HCT116 (cell line): ENCODE results near the gene MESP2. TPM values are rescaled to one million over a fixed set of nuclear protein-coding genes. Genes with fewer than 3 reads are reported as not detected.

ENCODE experiments used
- ATAC-seq: fragments of 200-7000 bp; cut with Tn5 transposase; 2 replicates; pipeline ENCODE4 v1.9.1; 2020; ENCODE audit warnings: mild to moderate bottlenecking, moderate library complexity
- BruUV-seq: library from RNA; stranded (reverse); fragments of 400-500 nt; replicated peaks from 2 replicates; lab custom pipeline; 2021; lab: Mats Ljungman, UMichigan
- CTCF ChIA-PET: fragments of 300-600 bp; sonication (Branson Sonifier 250); formaldehyde crosslinking; loops from one replicate; lab custom pipeline; 2021; ENCODE audit warnings: antibody characterized with exemption; lab: Charles Lee
- POLR2A ChIA-PET: fragments of 300-600, 350-600 bp; sonication (Branson Sonifier 250); formaldehyde crosslinking; loops from one replicate; lab custom pipeline; 2021; ENCODE audit warnings: antibody characterized with exemption; lab: Charles Lee
- RAD21 ChIA-PET, 2 experiments: fragments of 300-600 bp; sonication (Branson Sonifier 250); formaldehyde crosslinking; loops; one replicate each; lab custom pipeline; 2023; ENCODE audit warnings: low total read pairs in 2 of 2; ENCODE audit not compliant: uncharacterized antibody in 2 of 2, unreplicated experiment in 2 of 2, low non-redundant PET in 1 of 2; lab: Charles Lee
- DNase-seq: peaks from one replicate; pipeline ENCODE4 v3.0.0-alpha.2; 2010; ENCODE audit warnings: low read depth, low spot score
- H2AFZ ChIP-seq: fragments of 200-600 bp; shearing (Covaris generic), sonication (generic); 2 replicates; pipeline ENCODE4 v1.6.1; 2017; ENCODE audit warnings: low read depth, mixed run types, mixed read lengths, antibody characterized with exemption, low read length; ENCODE audit not compliant: poor library complexity, severe bottlenecking
- H3K27ac ChIP-seq: 2 replicates; pipeline ENCODE4 v1.5.1; 2012; ENCODE audit warnings: low read depth, low read length
- H3K27me3 ChIP-seq: fragments of 200-600 bp; sonication (generic); 2 replicates; pipeline ENCODE4 v1.6.1; 2016; ENCODE audit warnings: mixed run types, low read length, mixed read lengths; ENCODE audit not compliant: insufficient read depth
- H3K36me3 ChIP-seq, 2 experiments: fragments of 200-500 bp in 1 of 2; fragments of 200-600 bp in 1 of 2; sonication (Bioruptor generic) in 1 of 2; sonication (generic) in 1 of 2; 2 replicates each; pipeline versions ENCODE4 v1.5.1 to v1.6.1; 2014 to 2016; ENCODE audit warnings: low read length in 2 of 2, inconsistent platforms in 1 of 2, mixed read lengths in 1 of 2, mixed run types in 1 of 2; ENCODE audit not compliant: insufficient read depth in 2 of 2, control insufficient read depth in 1 of 2
- H3K4me1 ChIP-seq, 2 experiments: fragments of 200-600 bp in 1 of 2; sonication (generic) in 1 of 2; 2 replicates each; pipeline versions ENCODE4 v1.5.1 to v1.6.1; 2012 to 2017; ENCODE audit warnings: low read length in 2 of 2, inconsistent platforms in 1 of 2, mild to moderate bottlenecking in 1 of 2, mixed read lengths in 1 of 2, mixed run types in 1 of 2, moderate library complexity in 1 of 2; ENCODE audit not compliant: insufficient read depth in 2 of 2, control insufficient read depth in 1 of 2
- H3K4me2 ChIP-seq: fragments of 200-600 bp; sonication (generic); 2 replicates; pipeline ENCODE4 v1.6.1; 2017; ENCODE audit warnings: mixed run types, low read length, mixed read lengths
- H3K4me3 ChIP-seq, 2 experiments: fragments of 200-600 bp in 1 of 2; sonication (generic) in 1 of 2; replicated peaks in 1 of 2; 2 replicates each; pipeline ENCODE4 v1.5.1; 2011 to 2016; ENCODE audit warnings: low read length in 2 of 2, control low read depth in 1 of 2, low read depth in 1 of 2, mild to moderate bottlenecking in 1 of 2, mixed read lengths in 1 of 2, mixed run types in 1 of 2
- H3K79me2 ChIP-seq: fragments of 200-600 bp; sonication (generic); 2 replicates; pipeline ENCODE4 v1.6.1; 2017; ENCODE audit warnings: mild to moderate bottlenecking, mixed run types, low read length, moderate library complexity, mixed read lengths; ENCODE audit not compliant: insufficient read depth
- H3K9ac ChIP-seq: fragments of 200-600 bp; sonication (generic); 2 replicates; pipeline ENCODE4 v1.6.1; 2016; ENCODE audit warnings: low read length, mixed read lengths
- H3K9me2 ChIP-seq: fragments of 200-600 bp; sonication (generic), shearing (Covaris generic); 2 replicates; pipeline ENCODE4 v1.6.1; 2017; ENCODE audit warnings: mixed run types, mild to moderate bottlenecking, moderate library complexity; ENCODE audit not compliant: insufficient read depth
- H3K9me3 ChIP-seq, 2 experiments: fragments of 200-500 bp in 1 of 2; fragments of 200-600 bp in 1 of 2; sonication (Bioruptor generic) in 1 of 2; sonication (generic) in 1 of 2; 2 replicates each; pipeline ENCODE4 v1.6.1; 2014 to 2017; ENCODE audit warnings: low read length in 2 of 2, mixed read lengths in 2 of 2, inconsistent platforms in 1 of 2, low read depth in 1 of 2, mild to moderate bottlenecking in 1 of 2, mixed run types in 1 of 2, moderate library complexity in 1 of 2; ENCODE audit not compliant: control insufficient read depth in 1 of 2, insufficient read depth in 1 of 2
- H4K20me1 ChIP-seq: fragments of 200-600 bp; sonication (generic), shearing (Covaris generic); 2 replicates; pipeline ENCODE4 v1.6.1; 2017; ENCODE audit warnings: mixed run types, mild to moderate bottlenecking, moderate library complexity; ENCODE audit not compliant: insufficient read depth
- JUND ChIP-seq: IDR thresholded peaks from 2 replicates; pipeline ENCODE4 v1.6.1; 2012
- POLR2AphosphoS5 ChIP-seq: IDR thresholded peaks from 2 replicates; pipeline ENCODE4 v1.6.1; 2011; ENCODE audit warnings: mild to moderate bottlenecking, low read depth, low read length, moderate library complexity
- YY1 ChIP-seq: IDR thresholded peaks from 2 replicates; pipeline ENCODE4 v1.6.1; 2011; ENCODE audit warnings: low read length, low read depth, moderate library complexity, mild to moderate bottlenecking; ENCODE audit not compliant: insufficient replicate concordance; ENCODE audit errors: extremely low read depth
- ZFX ChIP-seq: fragments of 450-650 bp; IDR thresholded peaks from 2 replicates; pipeline ENCODE4 v1.6.1; 2017
- ZNF274 ChIP-seq: fragments of 200-500 bp; sonication (Bioruptor generic); IDR thresholded peaks from 2 replicates; pipeline ENCODE4 v1.6.1; 2014; ENCODE audit warnings: mild to moderate bottlenecking, low read depth, low read length, inconsistent platforms
- intact Hi-C: fragments of 100-400 bp; cut with micrococcal nuclease; formaldehyde crosslinking; loops from 2 replicates; pipeline ENCODE4 v1.10.0; 2022
- total RNA-seq: library from RNA; stranded (reverse); gene quantifications from one replicate; pipeline ENCODE4 v1.2.1, GENCODE V29; 2021; ENCODE audit not compliant: unreplicated experiment
- TF ChIP-seq, protein P1 (sequence below): IDR thresholded peaks from 2 replicates; pipeline ENCODE4 v1.6.1; 2012
- TF ChIP-seq, protein P2 (sequence below): IDR thresholded peaks from 2 replicates; pipeline ENCODE4 v1.6.1; 2012; ENCODE audit warnings: low read depth

MESP2 gene
- total RNA-seq, 1 experiment from 2014 or later, result 0.20 TPM

DNA sequence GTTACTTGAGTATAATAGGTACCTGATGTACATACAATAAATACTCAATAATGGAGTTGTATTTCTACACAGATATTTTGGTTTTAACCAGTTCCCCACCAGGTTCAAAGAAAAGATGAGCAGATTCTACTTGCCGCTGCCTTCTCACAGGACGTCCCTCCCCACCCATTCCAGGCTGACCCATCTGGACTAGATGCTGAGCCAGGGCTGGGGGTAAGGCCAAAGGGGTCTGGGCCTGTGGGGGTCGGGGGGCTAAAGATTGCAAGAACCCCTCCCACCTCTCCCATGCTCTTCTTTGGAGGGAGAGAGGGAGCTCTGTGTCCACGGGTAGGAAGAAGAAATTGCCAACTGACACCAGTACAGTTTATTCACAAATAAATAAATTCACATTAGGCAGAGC lies 26.6 kb upstream of the MESP2 start:
- H4K20me1 ChIP-seq, result no peaks in the 10 kb centered on the region
- ChIA-PET CTCF (interaction anchor here (1.4 to 2.6 kb wide), 4 partner anchors 9 to 139 kb away, joined by 4 to 15 read pairs (median 8); no protein-coding TSS in a partner anchor), POLR2A (no interaction called here), RAD21 (interaction anchor here in 1 of 2 experiments (0.7 kb wide), 2 partner anchors 102 to 325 kb away, joined by 4 read pairs; no protein-coding TSS in a partner anchor)
- H3K9ac ChIP-seq, result peak overlapping the region; percentile 79
- H3K9me2 ChIP-seq, result no peaks in the 10 kb centered on the region
- H3K27me3 ChIP-seq, result no peaks in the 10 kb centered on the region
- peak overlapping the region; percentile 54 for H2AFZ ChIP-seq
- DNase-seq, result no peak
- H3K4me2 ChIP-seq, result peak overlapping the region; percentile 98
- ATAC-seq, result no peak
- H3K4me3 ChIP-seq, result peak overlapping the region; percentile 68 to 72
- no peaks in the 10 kb centered on the region for H3K36me3 ChIP-seq
- BruUV-seq, result no TSS peak
- no peaks in the 10 kb centered on the region; the same call in 1 of the 2 replicates for H3K79me2 ChIP-seq
- peak overlapping the region; percentile 74 for H3K27ac ChIP-seq
- H3K9me3 ChIP-seq, result no peaks in the 10 kb centered on the region
- H3K4me1 ChIP-seq, result peaks cover 4 to 23% of the 10 kb centered on the region in 2 experiments; a peak in 2 of 4 replicates
- intact Hi-C loops, result loop anchor here (10.0 kb wide), 1 partner anchor 465 kb away; no protein-coding TSS in a partner anchor
- TF ChIP-seq, protein P1, sequence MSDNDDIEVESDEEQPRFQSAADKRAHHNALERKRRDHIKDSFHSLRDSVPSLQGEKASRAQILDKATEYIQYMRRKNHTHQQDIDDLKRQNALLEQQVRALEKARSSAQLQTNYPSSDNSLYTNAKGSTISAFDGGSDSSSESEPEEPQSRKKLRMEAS, result no peak
- no peak for TF ChIP-seq ZNF274
- TF ChIP-seq ZFX, result no peak
- TF ChIP-seq POLR2AphosphoS5, result no peak
- TF ChIP-seq YY1, result no peak

DNA sequence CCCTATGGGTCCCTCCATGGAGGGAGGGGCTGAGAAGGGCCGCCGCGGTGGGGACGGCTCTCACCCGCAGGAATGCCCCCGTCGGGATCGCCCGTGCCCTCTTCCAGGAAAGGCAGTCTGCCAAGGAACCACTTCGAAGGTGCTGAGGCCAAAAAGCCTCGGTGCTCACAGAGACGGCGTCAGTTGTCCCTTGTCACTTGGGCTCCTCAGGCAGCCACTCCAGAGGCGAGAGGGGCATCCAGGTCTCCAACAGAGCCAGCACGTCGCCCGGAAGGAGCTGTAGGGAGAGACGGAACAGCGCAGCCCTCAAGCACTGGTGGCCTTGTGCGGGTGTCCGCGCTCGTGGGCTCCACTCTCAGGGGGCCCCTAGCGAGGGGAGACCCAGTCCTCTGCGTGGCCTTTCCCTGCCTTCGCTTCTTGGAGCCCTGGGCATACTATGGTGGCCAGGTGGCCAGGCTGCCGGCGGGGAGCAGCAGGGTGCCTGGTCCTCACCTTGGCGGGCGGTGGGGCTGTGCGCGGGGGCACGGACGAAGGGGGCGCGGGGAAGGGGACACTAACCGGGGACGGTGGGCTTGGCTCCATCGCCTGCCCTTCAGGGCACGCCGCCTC lies 26.1 kb upstream of the MESP2 start:
- no peaks in the 10 kb centered on the region for H3K27me3 ChIP-seq
- TF ChIP-seq ZFX, result no peak
- peak; percentile 24; the same call in 1 of the 2 replicates for TF ChIP-seq POLR2AphosphoS5
- TF ChIP-seq YY1, result no peak
- TF ChIP-seq JUND, result no peak
- TF ChIP-seq, protein P2, sequence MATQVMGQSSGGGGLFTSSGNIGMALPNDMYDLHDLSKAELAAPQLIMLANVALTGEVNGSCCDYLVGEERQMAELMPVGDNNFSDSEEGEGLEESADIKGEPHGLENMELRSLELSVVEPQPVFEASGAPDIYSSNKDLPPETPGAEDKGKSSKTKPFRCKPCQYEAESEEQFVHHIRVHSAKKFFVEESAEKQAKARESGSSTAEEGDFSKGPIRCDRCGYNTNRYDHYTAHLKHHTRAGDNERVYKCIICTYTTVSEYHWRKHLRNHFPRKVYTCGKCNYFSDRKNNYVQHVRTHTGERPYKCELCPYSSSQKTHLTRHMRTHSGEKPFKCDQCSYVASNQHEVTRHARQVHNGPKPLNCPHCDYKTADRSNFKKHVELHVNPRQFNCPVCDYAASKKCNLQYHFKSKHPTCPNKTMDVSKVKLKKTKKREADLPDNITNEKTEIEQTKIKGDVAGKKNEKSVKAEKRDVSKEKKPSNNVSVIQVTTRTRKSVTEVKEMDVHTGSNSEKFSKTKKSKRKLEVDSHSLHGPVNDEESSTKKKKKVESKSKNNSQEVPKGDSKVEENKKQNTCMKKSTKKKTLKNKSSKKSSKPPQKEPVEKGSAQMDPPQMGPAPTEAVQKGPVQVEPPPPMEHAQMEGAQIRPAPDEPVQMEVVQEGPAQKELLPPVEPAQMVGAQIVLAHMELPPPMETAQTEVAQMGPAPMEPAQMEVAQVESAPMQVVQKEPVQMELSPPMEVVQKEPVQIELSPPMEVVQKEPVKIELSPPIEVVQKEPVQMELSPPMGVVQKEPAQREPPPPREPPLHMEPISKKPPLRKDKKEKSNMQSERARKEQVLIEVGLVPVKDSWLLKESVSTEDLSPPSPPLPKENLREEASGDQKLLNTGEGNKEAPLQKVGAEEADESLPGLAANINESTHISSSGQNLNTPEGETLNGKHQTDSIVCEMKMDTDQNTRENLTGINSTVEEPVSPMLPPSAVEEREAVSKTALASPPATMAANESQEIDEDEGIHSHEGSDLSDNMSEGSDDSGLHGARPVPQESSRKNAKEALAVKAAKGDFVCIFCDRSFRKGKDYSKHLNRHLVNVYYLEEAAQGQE, result no peak
- intact Hi-C loops, result loop anchor here (10.0 kb wide), 1 partner anchor 465 kb away; no protein-coding TSS in a partner anchor
- peak overlapping the region; percentile 54 for H2AFZ ChIP-seq
- no peak for DNase-seq
- H4K20me1 ChIP-seq, result no peaks in the 10 kb centered on the region
- peak overlapping the region; percentile 74 for H3K27ac ChIP-seq
- no peaks in the 10 kb centered on the region for H3K36me3 ChIP-seq
- ChIA-PET POLR2A (interaction anchor here (1.0 to 1.3 kb wide), 2 partner anchors 10 to 15 kb away, joined by 4 read pairs; no protein-coding TSS in a partner anchor), CTCF (interaction anchor here (1.4 to 2.6 kb wide), 4 partner anchors 10 to 139 kb away, joined by 4 to 15 read pairs (median 8); no protein-coding TSS in a partner anchor), RAD21 (interaction anchor here (0.6 to 0.9 kb wide), 4 partner anchors 11 to 324 kb away, joined by 3 to 4 read pairs (median 4); no protein-coding TSS in a partner anchor)
- H3K4me1 ChIP-seq, result peaks cover 4 to 23% of the 10 kb centered on the region in 2 experiments; a peak in 2 of 4 replicates
- peak overlapping the region; percentile 79 for H3K9ac ChIP-seq
- BruUV-seq, result TSS peak; percentile 61
- no peaks in the 10 kb centered on the region for H3K9me3 ChIP-seq
- peak overlapping the region; percentile 68 to 72 for H3K4me3 ChIP-seq
- peak overlapping the region; percentile 98 for H3K4me2 ChIP-seq
- H3K79me2 ChIP-seq, result no peaks in the 10 kb centered on the region; the same call in 1 of the 2 replicates
- no peaks in the 10 kb centered on the region for H3K9me2 ChIP-seq
- ATAC-seq, result peak; percentile 37
